HepG2 (cell line): ENCODE data around the gene TNFAIP8L2. TPM values are rescaled to one million over a fixed set of nuclear protein-coding genes. Genes with fewer than 3 reads are reported as not detected.
A peak's percentile ranks its signal among the peaks of the same experiment; 100 is the strongest.

ENCODE experiments used
- CREB3 ChIP-seq: sonication (generic); formaldehyde crosslinking; IDR thresholded peaks from 2 replicates; pipeline ENCODE4 v1.5.0; 2020; ENCODE audit warnings: missing genetic modification reagents
- EEA1 ChIP-seq: sonication (generic); formaldehyde crosslinking; IDR thresholded peaks from 2 replicates; pipeline ENCODE4 v1.5.1; 2020; ENCODE audit warnings: mild to moderate bottlenecking, missing genetic modification reagents, borderline replicate concordance
- GABPB1 ChIP-seq: IDR thresholded peaks from 2 replicates; pipeline ENCODE4 v1.6.1; 2016; ENCODE audit warnings: mild to moderate bottlenecking, missing genetic modification reagents, moderate library complexity, missing compliant biosample characterization
- KDM4B ChIP-seq: sonication (generic); formaldehyde crosslinking; IDR thresholded peaks from 2 replicates; pipeline ENCODE4 v1.4.0; 2020; ENCODE audit warnings: missing genetic modification reagents
- MIXL1 ChIP-seq: IDR thresholded peaks from 2 replicates; pipeline ENCODE4 v1.6.1; 2016
- MTA1 ChIP-seq: sonication (generic); formaldehyde crosslinking; IDR thresholded peaks from 2 replicates; pipeline ENCODE4 v1.4.0; 2020; ENCODE audit warnings: missing genetic modification reagents, mild to moderate bottlenecking, borderline replicate concordance
- MXI1 ChIP-seq: IDR thresholded peaks from 3 replicates; pipeline ENCODE4 v1.6.1; 2012; ENCODE audit warnings: low read depth, low read length, inconsistent platforms, borderline replicate concordance
- PITX1 ChIP-seq: sonication (generic); formaldehyde crosslinking; IDR thresholded peaks from 2 replicates; pipeline ENCODE4 v1.5.1; 2020; ENCODE audit warnings: mild to moderate bottlenecking, missing genetic modification reagents
- RARG ChIP-seq: sonication (generic); formaldehyde crosslinking; IDR thresholded peaks from 2 replicates; pipeline ENCODE4 v1.4.0; 2020; ENCODE audit warnings: low read depth, mild to moderate bottlenecking, missing genetic modification reagents
- XBP1 ChIP-seq: sonication (generic); formaldehyde crosslinking; IDR thresholded peaks from 2 replicates; pipeline ENCODE4 v1.5.0; 2020; ENCODE audit warnings: missing genetic modification reagents
- ZMYM3 ChIP-seq: sonication (generic); formaldehyde crosslinking; IDR thresholded peaks from 2 replicates; pipeline ENCODE4 v1.5.1; 2020; ENCODE audit warnings: mild to moderate bottlenecking, missing genetic modification reagents
- ZMYM4 ChIP-seq: sonication (generic); formaldehyde crosslinking; IDR thresholded peaks from 2 replicates; pipeline ENCODE4 v1.8.1; 2023; ENCODE audit warnings: mild to moderate bottlenecking, missing genetic modification reagents
- ZNF605 ChIP-seq: sonication (generic); formaldehyde crosslinking; IDR thresholded peaks from 2 replicates; pipeline ENCODE4 v1.8.0; 2022; ENCODE audit warnings: mild to moderate bottlenecking, missing genetic modification reagents
- ZNF619 ChIP-seq: sonication (generic); formaldehyde crosslinking; IDR thresholded peaks from 2 replicates; pipeline ENCODE4 v1.4.0; 2020; ENCODE audit warnings: mild to moderate bottlenecking, missing genetic modification reagents
- polyA plus RNA-seq, 8 experiments: library from polyadenylated mRNA; depleted of rRNA in 3 of 8; stranded (reverse) in 7 of 8; unstranded in 1 of 8; fragments of >200 nt; fragmentation: Illumina TruSeq in 4 of 8; extraction: Trizol in 4 of 8; gene quantifications; 2 replicates each; pipeline versions ENCODE4 v1.2.1 to v1.2.3, GENCODE V29; 2011 to 2016; ENCODE audit warnings: low read depth in 4 of 8, missing spikeins in 1 of 8, mixed read lengths in 1 of 8; ENCODE audit not compliant: insufficient read depth in 1 of 8
- total RNA-seq, 5 experiments: library from RNA; depleted of rRNA; stranded (reverse); fragments of >200 nt; fragmentation: Illumina TruSeq; extraction: Trizol; gene quantifications; 2 replicates each; pipeline ENCODE4 v1.2.3, GENCODE V29; 2016; ENCODE audit warnings: low read depth in 1 of 5
- TF ChIP-seq, protein P1 (sequence below): IDR thresholded peaks from 2 replicates; pipeline ENCODE4 v1.6.1; 2018; ENCODE audit warnings: missing genetic modification reagents
- TF ChIP-seq, protein P2 (sequence below), 2 experiments: IDR thresholded peaks; 2 replicates each; pipeline ENCODE4 v1.6.1; 2011 to 2012; ENCODE audit warnings: low read length in 2 of 2, borderline replicate concordance in 1 of 2, low read depth in 1 of 2, mild to moderate bottlenecking in 1 of 2, moderate library complexity in 1 of 2
- TF ChIP-seq, protein P3 (sequence below): sonication (generic); formaldehyde crosslinking; IDR thresholded peaks from 2 replicates; pipeline ENCODE4 v1.4.0; 2020; ENCODE audit warnings: missing genetic modification reagents, borderline replicate concordance
- TF ChIP-seq, protein P4 (sequence below): sonication (generic); formaldehyde crosslinking; IDR thresholded peaks from 2 replicates; pipeline ENCODE4 v1.8.0; 2022; ENCODE audit warnings: mild to moderate bottlenecking, missing genetic modification reagents; ENCODE audit not compliant: insufficient replicate concordance

The TNFAIP8L2 gene
- total and polyA plus RNA-seq, 2 of the 13 experiments (the other 11 are each of a cell fraction or from before 2014, with no cell fraction given), result not detected

- TF ChIP-seq MIXL1 (CRISPR knock-in tag) (peak; percentile 80), RARG (0 out of 2 replicates have a peak, but pooled peaks have one; percentile 32), PITX1 (CRISPR knock-in tag) (peak; percentile 63), MXI1 (peak; percentile 85; the same call in 2 of the 3 replicates), ZMYM4 (CRISPR knock-in tag) (peak; percentile 71), MTA1 (CRISPR knock-in tag) (no peak), ZNF619 (CRISPR knock-in tag) (no peak), ZMYM3 (CRISPR knock-in tag) (peak; percentile 74; the same call in 1 of the 2 replicates), KDM4B (CRISPR knock-in tag) (peak; percentile 79; the same call in 1 of the 2 replicates), ZNF605 (CRISPR knock-in tag) (peak; percentile 95), GABPB1 (CRISPR knock-in tag) (peak; percentile 97), XBP1 (no peak), EEA1 (CRISPR knock-in tag) (peak; percentile 65; the same call in 1 of the 2 replicates), CREB3 (CRISPR knock-in tag) (peak; percentile 61; the same call in 1 of the 2 replicates)
- TF ChIP-seq, protein P1, sequence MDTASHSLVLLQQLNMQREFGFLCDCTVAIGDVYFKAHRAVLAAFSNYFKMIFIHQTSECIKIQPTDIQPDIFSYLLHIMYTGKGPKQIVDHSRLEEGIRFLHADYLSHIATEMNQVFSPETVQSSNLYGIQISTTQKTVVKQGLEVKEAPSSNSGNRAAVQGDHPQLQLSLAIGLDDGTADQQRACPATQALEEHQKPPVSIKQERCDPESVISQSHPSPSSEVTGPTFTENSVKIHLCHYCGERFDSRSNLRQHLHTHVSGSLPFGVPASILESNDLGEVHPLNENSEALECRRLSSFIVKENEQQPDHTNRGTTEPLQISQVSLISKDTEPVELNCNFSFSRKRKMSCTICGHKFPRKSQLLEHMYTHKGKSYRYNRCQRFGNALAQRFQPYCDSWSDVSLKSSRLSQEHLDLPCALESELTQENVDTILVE, result peak; percentile 74
- TF ChIP-seq, protein P2, sequence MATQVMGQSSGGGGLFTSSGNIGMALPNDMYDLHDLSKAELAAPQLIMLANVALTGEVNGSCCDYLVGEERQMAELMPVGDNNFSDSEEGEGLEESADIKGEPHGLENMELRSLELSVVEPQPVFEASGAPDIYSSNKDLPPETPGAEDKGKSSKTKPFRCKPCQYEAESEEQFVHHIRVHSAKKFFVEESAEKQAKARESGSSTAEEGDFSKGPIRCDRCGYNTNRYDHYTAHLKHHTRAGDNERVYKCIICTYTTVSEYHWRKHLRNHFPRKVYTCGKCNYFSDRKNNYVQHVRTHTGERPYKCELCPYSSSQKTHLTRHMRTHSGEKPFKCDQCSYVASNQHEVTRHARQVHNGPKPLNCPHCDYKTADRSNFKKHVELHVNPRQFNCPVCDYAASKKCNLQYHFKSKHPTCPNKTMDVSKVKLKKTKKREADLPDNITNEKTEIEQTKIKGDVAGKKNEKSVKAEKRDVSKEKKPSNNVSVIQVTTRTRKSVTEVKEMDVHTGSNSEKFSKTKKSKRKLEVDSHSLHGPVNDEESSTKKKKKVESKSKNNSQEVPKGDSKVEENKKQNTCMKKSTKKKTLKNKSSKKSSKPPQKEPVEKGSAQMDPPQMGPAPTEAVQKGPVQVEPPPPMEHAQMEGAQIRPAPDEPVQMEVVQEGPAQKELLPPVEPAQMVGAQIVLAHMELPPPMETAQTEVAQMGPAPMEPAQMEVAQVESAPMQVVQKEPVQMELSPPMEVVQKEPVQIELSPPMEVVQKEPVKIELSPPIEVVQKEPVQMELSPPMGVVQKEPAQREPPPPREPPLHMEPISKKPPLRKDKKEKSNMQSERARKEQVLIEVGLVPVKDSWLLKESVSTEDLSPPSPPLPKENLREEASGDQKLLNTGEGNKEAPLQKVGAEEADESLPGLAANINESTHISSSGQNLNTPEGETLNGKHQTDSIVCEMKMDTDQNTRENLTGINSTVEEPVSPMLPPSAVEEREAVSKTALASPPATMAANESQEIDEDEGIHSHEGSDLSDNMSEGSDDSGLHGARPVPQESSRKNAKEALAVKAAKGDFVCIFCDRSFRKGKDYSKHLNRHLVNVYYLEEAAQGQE (IDR thresholded peaks at IDR 0.05; ENCODE audit: borderline replicate concordance in 1 of 2, low read depth in 1 of 2, low read length in 2 of 2), result peak in 1 of 2 experiments; percentile 46; a peak in 1 of 4 replicates
- TF ChIP-seq, protein P3, sequence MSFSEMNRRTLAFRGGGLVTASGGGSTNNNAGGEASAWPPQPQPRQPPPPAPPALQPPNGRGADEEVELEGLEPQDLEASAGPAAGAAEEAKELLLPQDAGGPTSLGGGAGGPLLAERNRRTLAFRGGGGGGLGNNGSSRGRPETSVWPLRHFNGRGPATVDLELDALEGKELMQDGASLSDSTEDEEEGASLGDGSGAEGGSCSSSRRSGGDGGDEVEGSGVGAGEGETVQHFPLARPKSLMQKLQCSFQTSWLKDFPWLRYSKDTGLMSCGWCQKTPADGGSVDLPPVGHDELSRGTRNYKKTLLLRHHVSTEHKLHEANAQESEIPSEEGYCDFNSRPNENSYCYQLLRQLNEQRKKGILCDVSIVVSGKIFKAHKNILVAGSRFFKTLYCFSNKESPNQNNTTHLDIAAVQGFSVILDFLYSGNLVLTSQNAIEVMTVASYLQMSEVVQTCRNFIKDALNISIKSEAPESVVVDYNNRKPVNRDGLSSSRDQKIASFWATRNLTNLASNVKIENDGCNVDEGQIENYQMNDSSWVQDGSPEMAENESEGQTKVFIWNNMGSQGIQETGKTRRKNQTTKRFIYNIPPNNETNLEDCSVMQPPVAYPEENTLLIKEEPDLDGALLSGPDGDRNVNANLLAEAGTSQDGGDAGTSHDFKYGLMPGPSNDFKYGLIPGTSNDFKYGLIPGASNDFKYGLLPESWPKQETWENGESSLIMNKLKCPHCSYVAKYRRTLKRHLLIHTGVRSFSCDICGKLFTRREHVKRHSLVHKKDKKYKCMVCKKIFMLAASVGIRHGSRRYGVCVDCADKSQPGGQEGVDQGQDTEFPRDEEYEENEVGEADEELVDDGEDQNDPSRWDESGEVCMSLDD (CRISPR knock-in tag), result peak; percentile 44; the same call in 1 of the 2 replicates
- TF ChIP-seq, protein P4, sequence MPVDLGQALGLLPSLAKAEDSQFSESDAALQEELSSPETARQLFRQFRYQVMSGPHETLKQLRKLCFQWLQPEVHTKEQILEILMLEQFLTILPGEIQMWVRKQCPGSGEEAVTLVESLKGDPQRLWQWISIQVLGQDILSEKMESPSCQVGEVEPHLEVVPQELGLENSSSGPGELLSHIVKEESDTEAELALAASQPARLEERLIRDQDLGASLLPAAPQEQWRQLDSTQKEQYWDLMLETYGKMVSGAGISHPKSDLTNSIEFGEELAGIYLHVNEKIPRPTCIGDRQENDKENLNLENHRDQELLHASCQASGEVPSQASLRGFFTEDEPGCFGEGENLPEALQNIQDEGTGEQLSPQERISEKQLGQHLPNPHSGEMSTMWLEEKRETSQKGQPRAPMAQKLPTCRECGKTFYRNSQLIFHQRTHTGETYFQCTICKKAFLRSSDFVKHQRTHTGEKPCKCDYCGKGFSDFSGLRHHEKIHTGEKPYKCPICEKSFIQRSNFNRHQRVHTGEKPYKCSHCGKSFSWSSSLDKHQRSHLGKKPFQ (CRISPR knock-in tag), result peak; percentile 40
These were observed 33.4 kb downstream of the TNFAIP8L2 start, which contains the start of gene VPS72 (continued) for GRCh38 chr1:151189637-151190445.
